Uterus (tissue), 4 donors: ENCODE measurements around the gene AGPS. TPM values are rescaled to one million over a fixed set of nuclear protein-coding genes. Genes with fewer than 3 reads are reported as not detected.
"Not testable (repeated sequence)": the region's sequence is repeated elsewhere in the genome, so short reads cannot be mapped to it uniquely, and the experiment has no call there.

Experiments
- DNase-seq, 2 donors: peaks; one replicate each; pipeline ENCODE4 v3.0.0-alpha.2; 2019 to 2020
- H3K27ac ChIP-seq, 2 donors: fragments of 200-600 bp; sonication (generic); 1 replicate in 1 of 2; 2 replicates in 1 of 2; pipeline ENCODE4 v1.5.1; 2016 to 2018
- H3K27me3 ChIP-seq, 2 donors: fragments of 200-600 bp; sonication (generic); one replicate each; pipeline ENCODE4 v1.5.1; 2018 to 2019; ENCODE audit warnings: control low read depth in 1 of 2
- H3K36me3 ChIP-seq, 2 donors: fragments of 200-600 bp; sonication (generic); one replicate each; pipeline ENCODE4 v1.5.1; 2019; ENCODE audit warnings: control low read depth in 1 of 2
- H3K4me1 ChIP-seq, 2 donors: fragments of 200-600 bp; sonication (generic); one replicate each; pipeline ENCODE4 v1.5.1; 2018 to 2019; ENCODE audit warnings: control low read depth in 1 of 2
- H3K4me3 ChIP-seq, 2 donors: fragments of 200-600 bp; sonication (generic); 1 replicate in 1 of 2; 2 replicates in 1 of 2; pipeline ENCODE4 v1.5.1; 2018 to 2019; ENCODE audit warnings: mild to moderate bottlenecking in 1 of 2
- H3K9me3 ChIP-seq, 2 donors: fragments of 200-600 bp; sonication (generic); one replicate each; pipeline ENCODE4 v1.5.1; 2019; ENCODE audit warnings: control low read depth in 1 of 2
- CTCF ChIP-seq, 4 experiments: fragments of 200-600 bp in 2 of 4; fragments of 450-650 bp in 2 of 4; sonication (generic) in 2 of 4; IDR thresholded peaks; one replicate each; pipeline ENCODE4 v1.5.1; 2016 to 2019; ENCODE audit warnings: antibody characterized with exemption in 4 of 4, mild to moderate bottlenecking in 2 of 4, moderate library complexity in 1 of 4
- POLR2A ChIP-seq, 2 donors: fragments of 450-650 bp; IDR thresholded peaks; one replicate each; pipeline ENCODE4 v1.6.1; 2016; ENCODE audit warnings: antibody characterized with exemption in 2 of 2, mild to moderate bottlenecking in 1 of 2, moderate library complexity in 1 of 2
- intact Hi-C: fragments of 100-400 bp; cut with DNase I; formaldehyde crosslinking; loops from one replicate; pipeline ENCODE4 v1.15.1; 2023; ENCODE audit warnings: low total_unique reads
- total RNA-seq, 4 donors: library from RNA; depleted of rRNA in 3 of 4; stranded (reverse); fragments of >200 nt in 3 of 4; gene quantifications; one replicate each; pipeline versions ENCODE4 v1.1.0 to v1.2.4, GENCODE V29; 2014 to 2023
- donor health status: DM: yes; HTN: yes; CAD: no.

The AGPS gene
- total RNA-seq, 4 donors from 2014 or later: 10.2 to 64.4 (median 40.0) TPM

GRCh38 chr2:177550264-177551200 is 158.0 kb downstream of the AGPS start:
- TF ChIP-seq CTCF (IDR thresholded peaks at IDR 0.05): no peak
- no peak for TF ChIP-seq POLR2A (IDR thresholded peaks at IDR 0.05)
- no peaks in the 10 kb centered on the region for H3K4me1 ChIP-seq
- H3K27ac ChIP-seq: no peak overlapping the region
- DNase-seq: no peak
- H3K9me3 ChIP-seq: no peaks in the 10 kb centered on the region
- H3K4me3 ChIP-seq: no peak overlapping the region
- intact Hi-C loops: no loop called here
- H3K27me3 ChIP-seq: no peaks in the 10 kb centered on the region
- no peaks in the 10 kb centered on the region for H3K36me3 ChIP-seq

- H3K4me1 ChIP-seq, H3K27me3 ChIP-seq, H3K27ac ChIP-seq, H3K4me3 ChIP-seq, intact Hi-C loops, H3K36me3 ChIP-seq, DNase-seq, H3K9me3 ChIP-seq: not testable (repeated sequence)
Measured at GRCh38 chr2:177551360-177551759, 158.8 kb downstream of the AGPS start.

GRCh38 chr2:177551989-177552421 is 159.4 kb downstream of the AGPS start:
- H3K9me3 ChIP-seq: no peaks in the 10 kb centered on the region
- H3K36me3 ChIP-seq: no peaks in the 10 kb centered on the region
- H3K4me1 ChIP-seq: no peaks in the 10 kb centered on the region
- peak overlapping the region; percentile 90 to 95 for H3K4me3 ChIP-seq
- intact Hi-C loops: no loop called here
- TF ChIP-seq CTCF (IDR thresholded peaks at IDR 0.05) (no peak), POLR2A (IDR thresholded peaks at IDR 0.05) (no peak)
- H3K27ac ChIP-seq: no peak overlapping the region
- H3K27me3 ChIP-seq: no peaks in the 10 kb centered on the region
- peak in 1 of 2 donors; percentile 40 for DNase-seq

- intact Hi-C loops: no loop called here
Measured at GRCh38 chr2:177552422-177553175, 160.0 kb downstream of the AGPS start.

More at GRCh38 chr2:177552422-177553175, 160.0 kb downstream of the AGPS start:
- peak overlapping the region; percentile 93 to 95 for H3K27ac ChIP-seq
- H3K27me3 ChIP-seq: no peaks in the 10 kb centered on the region
- peak; percentile 32 to 36 for TF ChIP-seq POLR2A (IDR thresholded peaks at IDR 0.05)
- peak in 1 of 4 experiments; percentile 10 for TF ChIP-seq CTCF (IDR thresholded peaks at IDR 0.05)
- no peaks in the 10 kb centered on the region for H3K9me3 ChIP-seq
- no peaks in the 10 kb centered on the region for H3K36me3 ChIP-seq
- peak overlapping the region; percentile 90 to 95 for H3K4me3 ChIP-seq
- peak; percentile 83 to 84 for DNase-seq
- H3K4me1 ChIP-seq: no peaks in the 10 kb centered on the region
